Spleen (tissue), 11 donors: ENCODE measurements around the gene KBTBD2. TPM values are rescaled to one million over a fixed set of nuclear protein-coding genes. Genes with fewer than 3 reads are reported as not detected.
"Not testable (repeated sequence)": the region's sequence is repeated elsewhere in the genome, so short reads cannot be mapped to it uniquely, and the experiment has no call there.

Source experiments
- DNase-seq: peaks from one replicate; pipeline ENCODE4 v3.0.0-alpha.2; 2020
- H3K27ac ChIP-seq, 8 donors: fragments of 200-600 bp; sonication (generic) in 7 of 8; 1 replicate in 4 of 8; 2 replicates in 4 of 8; pipeline versions ENCODE4 v1.5.0 to v1.8.0; 2016 to 2021; ENCODE audit warnings: inconsistent platforms in 4 of 8, mild to moderate bottlenecking in 4 of 8, moderate library complexity in 1 of 8
- H3K27me3 ChIP-seq, 7 donors: fragments of 200-600 bp; sonication (generic) in 6 of 7; replicated peaks in 1 of 7; 1 replicate in 4 of 7; 2 replicates in 3 of 7; pipeline versions ENCODE4 v1.5.0 to v1.8.0; 2016 to 2021; ENCODE audit warnings: inconsistent platforms in 3 of 7, mild to moderate bottlenecking in 1 of 7
- H3K36me3 ChIP-seq, 6 donors: fragments of 200-600 bp; sonication (generic) in 5 of 6; 1 replicate in 4 of 6; 2 replicates in 2 of 6; pipeline versions ENCODE4 v1.5.0 to v1.8.0; 2016 to 2021; ENCODE audit warnings: inconsistent platforms in 2 of 6
- H3K4me1 ChIP-seq, 6 donors: fragments of 200-600 bp; sonication (generic) in 5 of 6; 1 replicate in 3 of 6; 2 replicates in 3 of 6; pipeline versions ENCODE4 v1.5.0 to v1.8.0; 2016 to 2021; ENCODE audit warnings: inconsistent platforms in 3 of 6
- H3K4me3 ChIP-seq, 8 donors: fragments of 200-600 bp; sonication (generic) in 7 of 8; 1 replicate in 4 of 8; 2 replicates in 4 of 8; pipeline versions ENCODE4 v1.5.0 to v1.8.0; 2016 to 2021; ENCODE audit warnings: inconsistent platforms in 4 of 8, mild to moderate bottlenecking in 4 of 8, moderate library complexity in 2 of 8
- H3K9me3 ChIP-seq, 8 donors: fragments of 200-600 bp; sonication (generic) in 7 of 8; 1 replicate in 4 of 8; 2 replicates in 4 of 8; pipeline versions ENCODE4 v1.5.0 to v1.8.0; 2016 to 2021; ENCODE audit warnings: inconsistent platforms in 4 of 8
- POLR2A ChIP-seq, 3 donors: fragments of 450-650 bp; IDR thresholded peaks; one replicate each; pipeline ENCODE4 v1.5.1; 2017; ENCODE audit warnings: antibody characterized with exemption in 3 of 3, mild to moderate bottlenecking in 1 of 3
- POLR2AphosphoS5 ChIP-seq, 3 donors: sonication (generic); formaldehyde crosslinking; IDR thresholded peaks; one replicate each; pipeline ENCODE4 v1.5.1; 2017; ENCODE audit warnings: antibody characterized with exemption in 3 of 3
- WGBS, 5 donors: extraction: QIAGEN DNeasy Blood & Tissue Kit in 3 of 5; methylation state at CpG; one replicate each; pipeline versions ENCODE4 v1.1.5 to v1.1.7; 2013 to 2018; 5-methylcytosine and 5-hydroxymethylcytosine counted together
- intact Hi-C: fragments of 100-400 bp; cut with DNase I; formaldehyde crosslinking; loops from one replicate; pipeline ENCODE4 v1.15.0; 2023; ENCODE audit warnings: low total_unique reads
- polyA plus RNA-seq, 3 donors: library from polyadenylated mRNA; stranded (reverse); fragments of 200-250 nt; gene quantifications; one replicate each; pipeline ENCODE4 v1.2.1, GENCODE V29; 2013
- total RNA-seq, 7 donors: library from RNA; depleted of rRNA in 3 of 7; stranded (reverse); fragments of >200 nt in 3 of 7; fragmentation: NEBNext Ultra II Directional in 4 of 7; extraction: Animal tissue kit (Norgen Biotek cat#: 25700) in 4 of 7; gene quantifications; one replicate each; pipeline versions ENCODE4 v1.1.0 to v1.2.1, GENCODE V29; 2016 to 2021
- TF ChIP-seq, protein P1 (sequence below), 11 experiments: fragments of 200-600 bp in 7 of 11; fragments of 450-650 bp in 4 of 11; sonication (generic) in 4 of 11; IDR thresholded peaks in 8 of 11; conservative IDR thresholded peaks in 3 of 11; 1 replicate in 7 of 11; 2 replicates in 4 of 11; pipeline versions ENCODE4 v1.4.0 to v1.8.0; 2016 to 2021; ENCODE audit warnings: antibody characterized with exemption in 11 of 11, inconsistent platforms in 4 of 11, mild to moderate bottlenecking in 1 of 11
- donor health status: healthy with polysubstance abuse.
- donor health status: DM: no; HTN: no; CAD: no; lungs with moderate emphysema.
- donor health status: DM: no; HTN: no; CAD: no.
- donor health status: Bipolar disorder and iron deficiency.
- donor health status: healthy.
- donor health status: DM: no; HTN: no; CAD: no.
- donor health status: DM: yes; HTN: yes; CAD: no.

The KBTBD2 gene
- total and polyA plus RNA-seq, 10 donors = 15.6 to 80.8 (median 59.6) TPM

DNA sequence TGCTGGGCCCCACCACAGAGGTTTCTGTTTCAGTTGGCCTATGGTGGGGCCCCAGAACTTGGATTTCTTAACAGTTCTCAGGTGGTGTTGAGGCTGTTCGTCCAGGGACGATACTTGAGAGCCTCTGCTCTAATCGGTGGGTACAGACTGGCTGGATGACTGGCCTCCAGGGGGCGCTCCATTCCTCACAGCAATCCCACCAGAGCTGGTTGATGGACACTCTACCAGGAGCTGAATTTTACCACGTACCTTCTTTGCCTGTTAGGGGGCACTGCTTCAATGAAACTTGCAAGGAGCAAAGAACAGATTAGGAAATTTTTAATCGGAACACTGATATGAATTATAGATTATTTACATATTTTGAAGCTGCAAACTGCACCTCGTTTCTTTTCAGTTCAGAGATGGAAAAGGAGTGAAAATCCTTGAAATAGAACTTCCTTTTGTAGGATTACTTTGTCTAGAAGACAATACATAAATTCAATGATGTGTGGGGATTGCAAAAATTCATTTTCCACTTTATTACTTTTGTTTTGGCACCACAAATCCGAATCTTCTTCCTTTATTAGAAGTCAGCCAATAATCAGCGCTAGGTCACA is 44.8 kb downstream of the KBTBD2 start:
- intact Hi-C loops = loop anchor here (5.0 kb wide), 1 partner anchor 96 kb away; no protein-coding TSS in a partner anchor
- no peaks in the 10 kb centered on the region for H3K27me3 ChIP-seq
- H3K4me1 ChIP-seq = peaks cover 0 to 13% (median 8%) of the 10 kb centered on the region in 6 donors
- DNase-seq = peak; percentile 96
- WGBS, 5 donors = 16 to 27% (median 19%) methylated on average over 8 to 9 of the region's 9 CpGs
- H3K4me3 ChIP-seq = no peak overlapping the region
- no peak overlapping the region for H3K27ac ChIP-seq
- H3K36me3 ChIP-seq = no peaks in the 10 kb centered on the region
- H3K9me3 ChIP-seq = no peaks in the 10 kb centered on the region
- no peak for TF ChIP-seq POLR2AphosphoS5 (IDR thresholded peaks at IDR 0.05)
- TF ChIP-seq, protein P1, sequence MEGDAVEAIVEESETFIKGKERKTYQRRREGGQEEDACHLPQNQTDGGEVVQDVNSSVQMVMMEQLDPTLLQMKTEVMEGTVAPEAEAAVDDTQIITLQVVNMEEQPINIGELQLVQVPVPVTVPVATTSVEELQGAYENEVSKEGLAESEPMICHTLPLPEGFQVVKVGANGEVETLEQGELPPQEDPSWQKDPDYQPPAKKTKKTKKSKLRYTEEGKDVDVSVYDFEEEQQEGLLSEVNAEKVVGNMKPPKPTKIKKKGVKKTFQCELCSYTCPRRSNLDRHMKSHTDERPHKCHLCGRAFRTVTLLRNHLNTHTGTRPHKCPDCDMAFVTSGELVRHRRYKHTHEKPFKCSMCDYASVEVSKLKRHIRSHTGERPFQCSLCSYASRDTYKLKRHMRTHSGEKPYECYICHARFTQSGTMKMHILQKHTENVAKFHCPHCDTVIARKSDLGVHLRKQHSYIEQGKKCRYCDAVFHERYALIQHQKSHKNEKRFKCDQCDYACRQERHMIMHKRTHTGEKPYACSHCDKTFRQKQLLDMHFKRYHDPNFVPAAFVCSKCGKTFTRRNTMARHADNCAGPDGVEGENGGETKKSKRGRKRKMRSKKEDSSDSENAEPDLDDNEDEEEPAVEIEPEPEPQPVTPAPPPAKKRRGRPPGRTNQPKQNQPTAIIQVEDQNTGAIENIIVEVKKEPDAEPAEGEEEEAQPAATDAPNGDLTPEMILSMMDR (IDR thresholded peaks at IDR 0.05 in 8 of 11, conservative IDR thresholded peaks at IDR 0.05 in 3 of 11) = peak; percentile 76 to 95 (median 86)
- TF ChIP-seq POLR2A (IDR thresholded peaks at IDR 0.05) = no peak

DNA sequence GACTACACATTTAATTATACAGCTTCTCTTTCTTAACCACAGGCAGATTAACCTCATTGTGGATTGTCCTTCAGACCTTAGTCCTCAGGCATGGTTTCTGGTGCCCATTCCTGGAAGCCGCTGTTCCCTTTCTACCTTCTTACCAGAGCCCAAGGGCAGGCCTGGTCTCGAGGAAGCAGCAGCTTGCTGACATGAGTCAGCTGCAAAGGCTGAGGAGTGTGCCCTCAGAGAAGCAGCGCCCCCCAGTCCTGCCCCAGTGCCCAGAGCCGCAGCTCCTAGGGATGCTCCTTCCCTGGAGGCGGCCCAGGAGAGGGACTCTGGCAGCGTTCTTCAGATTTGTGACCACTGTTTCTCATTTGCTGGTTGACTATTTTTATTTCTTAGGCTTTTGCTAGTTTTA is 46.8 kb downstream of the KBTBD2 start:
- not testable (repeated sequence) for H3K4me3 ChIP-seq, H3K27ac ChIP-seq, H3K9me3 ChIP-seq, H3K36me3 ChIP-seq, H3K27me3 ChIP-seq, DNase-seq
- peaks cover 0 to 13% (median 8%) of the 10 kb centered on the region in 6 donors for H3K4me1 ChIP-seq
- intact Hi-C loops = loop anchor here (5.0 kb wide), 1 partner anchor 98 kb away; no protein-coding TSS in a partner anchor
- WGBS, 5 donors = 88 to 94% (median 89%) methylated on average over 6 of the region's 6 CpGs

DNA sequence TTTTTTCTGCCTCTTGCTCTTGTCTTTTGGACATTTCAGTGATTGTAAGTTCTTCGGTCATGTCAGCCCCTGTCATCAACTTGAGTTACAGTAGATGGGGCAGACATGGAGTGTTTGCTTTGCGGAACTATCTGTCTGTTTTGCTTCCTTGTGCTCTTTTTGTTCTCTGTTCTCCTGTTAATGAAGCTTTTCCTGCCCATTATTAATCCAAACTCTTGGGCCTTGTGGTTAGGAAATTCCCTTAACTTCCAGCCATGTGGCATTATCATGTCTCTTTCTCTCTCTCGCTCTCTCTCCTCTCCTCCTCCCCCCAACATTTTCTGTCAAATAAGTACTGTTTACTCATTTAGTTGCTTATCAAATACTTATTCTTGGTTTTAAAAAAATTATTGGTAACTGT is 47.8 kb downstream of the KBTBD2 start:
- H3K27me3 ChIP-seq, intact Hi-C loops: not testable (repeated sequence)

DNA sequence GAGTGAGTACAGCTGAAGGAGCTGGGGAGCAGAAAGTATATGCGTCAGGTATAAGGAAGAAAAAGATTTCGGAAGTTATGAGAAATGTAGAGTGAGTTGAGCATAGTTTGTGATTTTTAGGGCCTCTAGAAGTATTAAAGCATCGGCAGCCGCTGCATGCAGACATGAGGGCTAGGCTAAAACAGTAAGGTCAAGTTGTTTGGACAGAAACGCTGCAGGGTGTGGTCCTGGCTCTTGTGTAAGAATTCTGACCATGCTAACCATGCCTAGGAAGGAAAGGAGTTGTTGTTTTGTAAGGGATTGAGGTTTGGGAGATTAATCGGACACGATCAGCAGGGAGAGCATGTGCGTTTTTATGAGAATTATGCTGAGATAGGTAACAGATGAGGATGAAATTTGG is 51.7 kb downstream of the KBTBD2 start:
- 63 to 85% (median 72%) methylated on average over 8 of the region's 8 CpGs for WGBS, 5 donors
- H3K27ac ChIP-seq, DNase-seq, H3K4me3 ChIP-seq, H3K27me3 ChIP-seq, intact Hi-C loops, H3K9me3 ChIP-seq, H3K4me1 ChIP-seq, H3K36me3 ChIP-seq: not testable (repeated sequence)

More for the DNA sequence above, 47.8 kb downstream of the KBTBD2 start:
- H3K27ac ChIP-seq, H3K36me3 ChIP-seq, H3K9me3 ChIP-seq, H3K4me3 ChIP-seq, DNase-seq: not testable (repeated sequence)
- H3K4me1 ChIP-seq = peaks cover 0 to 13% (median 8%) of the 10 kb centered on the region in 6 donors
- 59 to 74% (median 70%) methylated on average over 3 of the region's 3 CpGs for WGBS, 5 donors

DNA sequence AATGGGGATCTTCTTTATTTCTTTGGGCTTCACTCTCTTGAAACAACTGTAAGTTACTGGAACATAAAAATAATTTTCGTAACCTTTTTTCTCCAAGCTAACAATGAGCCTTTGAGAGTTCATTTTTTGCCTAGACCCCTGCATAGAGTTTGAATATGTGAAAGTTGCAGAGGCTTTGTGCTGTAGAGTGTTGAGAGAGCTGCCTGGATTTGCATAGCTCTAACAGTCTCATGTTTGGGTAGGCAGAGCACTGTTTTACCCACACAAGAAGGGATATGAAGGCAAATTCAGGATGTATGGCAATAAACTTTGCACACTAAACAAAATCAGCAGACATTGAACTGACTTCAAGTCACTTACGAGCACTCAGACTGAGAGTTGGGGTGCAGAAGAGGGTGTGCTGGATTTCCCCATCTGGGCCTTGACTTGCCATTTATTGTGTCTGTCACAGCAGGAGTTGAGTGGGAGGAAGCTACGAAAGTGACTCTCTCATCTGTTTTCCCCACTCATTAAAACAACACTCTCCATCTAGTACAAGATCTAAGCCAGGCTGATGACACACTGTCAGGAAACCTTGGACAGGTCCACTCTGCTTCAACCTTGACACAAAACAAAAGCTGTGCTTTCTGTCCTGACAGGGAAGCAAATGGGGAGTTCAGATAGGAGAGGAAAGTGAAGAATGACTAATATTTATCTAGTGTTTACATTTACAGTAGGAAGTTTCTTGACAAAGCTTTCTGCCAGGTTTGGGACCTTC is 62.4 kb downstream of the KBTBD2 start:
- H3K27ac ChIP-seq = peak overlapping the region in 1 of 8 donors; percentile 33
- 48 to 94% (median 91%) methylated on average over 1 to 2 of the region's 3 CpGs for WGBS, 5 donors
- H3K27me3 ChIP-seq, H3K4me1 ChIP-seq, H3K4me3 ChIP-seq, DNase-seq, intact Hi-C loops, H3K36me3 ChIP-seq, H3K9me3 ChIP-seq: not testable (repeated sequence)

Other genes with a start within 250 kb of the KBTBD2 start
- 10 to 100 TPM; 46.5 to 83.1 (median 59.6) TPM for gene FKBP9, start 65.7 kb upstream of the KBTBD2 start, total RNA-seq
- 10 to 100 TPM in 1 of 3 donors, 1 to 10 TPM in 2; 3.7 to 12.5 (median 5.0) TPM for gene FKBP9, start 65.7 kb upstream of the KBTBD2 start, polyA plus RNA-seq
- 10 to 100 TPM; 36.0 to 81.8 (median 46.1) TPM for gene NT5C3A, start 171.0 kb upstream of the KBTBD2 start, total RNA-seq
- 10 to 100 TPM; 30.5 to 53.1 (median 39.8) TPM for gene NT5C3A, start 171.0 kb upstream of the KBTBD2 start, polyA plus RNA-seq
- 10 to 100 TPM; 12.6 to 28.0 (median 18.8) TPM for gene RP9, start 217.6 kb upstream of the KBTBD2 start, total RNA-seq
- 10 to 100 TPM; 19.3 to 48.1 (median 33.3) TPM for gene RP9, start 217.6 kb upstream of the KBTBD2 start, polyA plus RNA-seq
- gene BBS9, start 237.8 kb upstream of the KBTBD2 start, total RNA-seq = 10 to 100 TPM; 18.8 to 44.1 (median 29.6) TPM
- 1 to 10 TPM; 2.3 to 4.0 (median 3.9) TPM for gene BBS9, start 237.8 kb upstream of the KBTBD2 start, polyA plus RNA-seq